ENCODE measurements around the gene C14orf180. TPM values are rescaled to one million over a fixed set of nuclear protein-coding genes. Genes with fewer than 3 reads are reported as not detected.

C14orf180 gene
- total RNA-seq, 1 donor from 2014 or later = not detected

DNA sequence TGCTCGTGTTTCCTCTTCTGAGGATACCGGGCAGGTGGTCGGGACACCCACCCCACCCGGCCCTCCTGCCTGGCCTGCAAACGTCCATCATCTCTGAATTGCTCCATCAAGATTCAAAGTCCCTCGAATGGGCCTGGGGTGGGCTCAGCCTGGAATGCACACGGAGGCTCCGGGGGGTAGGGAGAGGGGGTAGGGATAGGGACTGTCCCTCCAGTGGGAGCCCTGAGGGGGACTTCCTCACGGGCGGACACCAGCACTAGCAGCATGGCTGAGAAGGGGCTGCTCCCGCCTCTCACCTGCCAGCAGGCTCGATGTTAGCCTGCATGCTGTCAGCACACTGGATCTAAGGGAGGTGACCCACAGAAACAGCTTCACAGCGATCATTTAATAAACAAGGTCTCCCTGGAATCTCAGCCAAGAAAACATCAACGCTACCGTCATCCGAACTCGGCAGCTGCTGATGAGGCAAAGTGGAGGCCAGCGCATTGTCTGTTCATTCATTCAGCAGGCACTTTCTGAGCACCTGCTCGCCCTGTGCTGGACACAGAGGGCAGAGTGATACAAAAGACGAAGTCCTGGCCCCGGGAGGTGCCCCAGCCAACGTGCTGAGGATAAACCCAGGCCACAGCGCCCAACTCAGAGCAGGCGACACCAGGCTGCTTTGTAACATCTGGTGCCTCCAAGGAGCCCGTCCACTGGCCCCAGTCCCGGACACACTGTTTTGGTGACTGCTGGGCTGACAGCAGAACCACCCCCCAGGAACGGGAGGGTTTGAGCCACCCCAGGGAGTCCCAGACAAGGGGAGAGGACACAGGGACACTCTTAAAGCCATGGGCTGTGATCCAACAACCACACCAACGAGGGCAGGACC, 18.7 kb downstream of the C14orf180 start:
- H3K36me3 Mint-ChIP-seq (ENCODE audit: low read depth, unreplicated experiment) = peaks cover 2% of the 10 kb centered on the region
- no peak overlapping the region for H3K27ac ChIP-seq (ENCODE audit: low read depth, low read length)
- no peaks in the 10 kb centered on the region for H3K4me1 Mint-ChIP-seq (ENCODE audit: low read depth, unreplicated experiment)
- no peaks in the 10 kb centered on the region for H4K20me1 ChIP-seq (ENCODE audit: insufficient read depth, low read length)
- H3K79me2 ChIP-seq (ENCODE audit: insufficient read depth, low read length) = no peaks in the 10 kb centered on the region
- H3K9me3 ChIP-seq (ENCODE audit: insufficient read depth, low read depth, low read length) = no peaks in the 10 kb centered on the region
- DNase-seq (ENCODE audit: low read depth) = no peak
- H3K27ac Mint-ChIP-seq (ENCODE audit: unreplicated experiment) = no peak overlapping the region
- TF ChIP-seq CTCF (IDR thresholded peaks at IDR 0.05; ENCODE audit: insufficient read depth, low read depth, low read length) = no peak
- no peak for TF ChIP-seq EZH2 (IDR thresholded peaks at IDR 0.05; ENCODE audit: insufficient read depth, low read length)
- no peak overlapping the region for H3K4me3 ChIP-seq (ENCODE audit: insufficient read depth, low read depth, low read length)
- no peak overlapping the region for H2AFZ ChIP-seq (ENCODE audit: low read depth, low read length)
- H3K9ac ChIP-seq (ENCODE audit: low read length) = no peak overlapping the region
- no peaks in the 10 kb centered on the region for H3K4me1 ChIP-seq (ENCODE audit: insufficient read depth, low read length)
- H3K27me3 Mint-ChIP-seq (ENCODE audit: low read depth, unreplicated experiment) = peaks cover 46% of the 10 kb centered on the region
- FAIRE-seq = no peak
- no peak overlapping the region for H3K4me2 ChIP-seq (ENCODE audit: low read length)
- H3K9me3 Mint-ChIP-seq (ENCODE audit: unreplicated experiment) = no peaks in the 10 kb centered on the region
- no peaks in the 10 kb centered on the region for H3K36me3 ChIP-seq (ENCODE audit: insufficient read depth, low read length)
- no peak overlapping the region for H3K4me3 Mint-ChIP-seq (ENCODE audit: unreplicated experiment)
- H3K27me3 ChIP-seq (ENCODE audit: insufficient read depth, low read length) = peaks cover 6% of the 10 kb centered on the region

- no peak overlapping the region for H3K4me3 ChIP-seq (ENCODE audit: insufficient read depth, low read depth, low read length)
- no peak overlapping the region for H3K9ac ChIP-seq (ENCODE audit: low read length)
- H3K9me3 ChIP-seq (ENCODE audit: insufficient read depth, low read depth, low read length) = no peaks in the 10 kb centered on the region
- DNase-seq (ENCODE audit: low read depth) (no peak), FAIRE-seq (no peak)
- H3K4me3 Mint-ChIP-seq (ENCODE audit: unreplicated experiment) = no peak overlapping the region
- H3K36me3 Mint-ChIP-seq (ENCODE audit: low read depth, unreplicated experiment) = peaks cover 2% of the 10 kb centered on the region
- H3K27ac Mint-ChIP-seq (ENCODE audit: unreplicated experiment) = no peak overlapping the region
- H3K79me2 ChIP-seq (ENCODE audit: insufficient read depth, low read length) = no peaks in the 10 kb centered on the region
- no peak overlapping the region for H3K4me2 ChIP-seq (ENCODE audit: low read length)
- H3K27ac ChIP-seq (ENCODE audit: low read depth, low read length) = no peak overlapping the region
- TF ChIP-seq EZH2 (IDR thresholded peaks at IDR 0.05; ENCODE audit: insufficient read depth, low read length) = no peak
- TF ChIP-seq CTCF (IDR thresholded peaks at IDR 0.05; ENCODE audit: insufficient read depth, low read depth, low read length) = no peak
- H3K27me3 Mint-ChIP-seq (ENCODE audit: low read depth, unreplicated experiment) = peaks cover 47% of the 10 kb centered on the region
- H3K4me1 ChIP-seq (ENCODE audit: insufficient read depth, low read length) = no peaks in the 10 kb centered on the region
- no peaks in the 10 kb centered on the region for H3K9me3 Mint-ChIP-seq (ENCODE audit: unreplicated experiment)
- H4K20me1 ChIP-seq (ENCODE audit: insufficient read depth, low read length) = no peaks in the 10 kb centered on the region
- peaks cover 6% of the 10 kb centered on the region for H3K27me3 ChIP-seq (ENCODE audit: insufficient read depth, low read length)
- H2AFZ ChIP-seq (ENCODE audit: low read depth, low read length) = no peak overlapping the region
- no peaks in the 10 kb centered on the region for H3K4me1 Mint-ChIP-seq (ENCODE audit: low read depth, unreplicated experiment)
- H3K36me3 ChIP-seq (ENCODE audit: insufficient read depth, low read length) = no peaks in the 10 kb centered on the region
Measured at GRCh38 chr14:104598910-104599273, 19.3 kb downstream of the C14orf180 start.

- no peak overlapping the region for H3K4me3 ChIP-seq (ENCODE audit: insufficient read depth, low read depth, low read length)
- H3K27me3 Mint-ChIP-seq (ENCODE audit: low read depth, unreplicated experiment) = peaks cover 49% of the 10 kb centered on the region
- no peak for DNase-seq (ENCODE audit: low read depth)
- TF ChIP-seq CTCF (IDR thresholded peaks at IDR 0.05; ENCODE audit: insufficient read depth, low read depth, low read length) (no peak), EZH2 (IDR thresholded peaks at IDR 0.05; ENCODE audit: insufficient read depth, low read length) (no peak)
- H3K79me2 ChIP-seq (ENCODE audit: insufficient read depth, low read length) = no peaks in the 10 kb centered on the region
- H3K27ac Mint-ChIP-seq (ENCODE audit: unreplicated experiment) = no peak overlapping the region
- H3K9ac ChIP-seq (ENCODE audit: low read length) = no peak overlapping the region
- H2AFZ ChIP-seq (ENCODE audit: low read depth, low read length) = no peak overlapping the region
- H3K9me3 ChIP-seq (ENCODE audit: insufficient read depth, low read depth, low read length) = no peaks in the 10 kb centered on the region
- no peak overlapping the region for H3K4me3 Mint-ChIP-seq (ENCODE audit: unreplicated experiment)
- H3K27ac ChIP-seq (ENCODE audit: low read depth, low read length) = no peak overlapping the region
- no peaks in the 10 kb centered on the region for H3K4me1 ChIP-seq (ENCODE audit: insufficient read depth, low read length)
- FAIRE-seq = no peak
- H3K4me2 ChIP-seq (ENCODE audit: low read length) = no peak overlapping the region
- no peaks in the 10 kb centered on the region for H3K9me3 Mint-ChIP-seq (ENCODE audit: unreplicated experiment)
- peaks cover 2% of the 10 kb centered on the region for H3K36me3 Mint-ChIP-seq (ENCODE audit: low read depth, unreplicated experiment)
- H3K4me1 Mint-ChIP-seq (ENCODE audit: low read depth, unreplicated experiment) = no peaks in the 10 kb centered on the region
- peaks cover 6% of the 10 kb centered on the region for H3K27me3 ChIP-seq (ENCODE audit: insufficient read depth, low read length)
- no peaks in the 10 kb centered on the region for H4K20me1 ChIP-seq (ENCODE audit: insufficient read depth, low read length)
- no peaks in the 10 kb centered on the region for H3K36me3 ChIP-seq (ENCODE audit: insufficient read depth, low read length)
Measured at GRCh38 chr14:104599446-104599845, 19.9 kb downstream of the C14orf180 start.

Measured in astrocyte (in vitro differentiated cells and primary cell).